Activated CD4-positive, CD25-positive, alpha-beta regulatory T cell treated with anti-CD3 and anti-CD28 coated beads, Interleukin-2, amount 50 U/mL, for 16 hours (primary cell): ENCODE results near the gene CCDC43.
"Not testable (repeated sequence)": the region's sequence is repeated elsewhere in the genome, so short reads cannot be mapped to it uniquely, and the experiment has no call there.

Experiments used
- DNase-seq: peaks from one replicate; pipeline ENCODE4 v3.0.0-alpha.2; 2020; ENCODE audit warnings: low read depth, low spot score

CCDC43 gene

GRCh38 chr17:44672479-44673093, 17.0 kb downstream of the CCDC43 start:
- no peak for DNase-seq

- DNase-seq = no peak
Measured at GRCh38 chr17:44666006-44666405, 23.6 kb downstream of the CCDC43 start.

- no peak for DNase-seq
Measured at GRCh38 chr17:44664867-44665266, 24.7 kb downstream of the CCDC43 start.

- DNase-seq = no peak
Measured at GRCh38 chr17:44663095-44663494, 26.5 kb downstream of the CCDC43 start.

GRCh38 chr17:44661835-44662234, 27.7 kb downstream of the CCDC43 start:
- DNase-seq = no peak

- no peak for DNase-seq
Measured at GRCh38 chr17:44655983-44656710, 33.4 kb downstream of the CCDC43 start, which contains the start of gene MEIOC. MEIOC (plus strand) TSS chr17:44656468; CDS start chr17:44656614, 146 bp downstream.

GRCh38 chr17:44653954-44654353, 35.6 kb downstream of the CCDC43 start:
- no peak for DNase-seq

GRCh38 chr17:44653384-44653783, 36.2 kb downstream of the CCDC43 start:
- no peak for DNase-seq

- DNase-seq = no peak
Measured at GRCh38 chr17:44652727-44653126, 36.8 kb downstream of the CCDC43 start.

GRCh38 chr17:44651228-44651627, 38.3 kb downstream of the CCDC43 start:
- DNase-seq = no peak

GRCh38 chr17:44648963-44649362, 40.6 kb downstream of the CCDC43 start:
- DNase-seq = no peak

- no peak for DNase-seq
Measured at GRCh38 chr17:44647736-44648135, 41.8 kb downstream of the CCDC43 start.

- DNase-seq = no peak
Measured at GRCh38 chr17:44646280-44646679, 43.3 kb downstream of the CCDC43 start.

GRCh38 chr17:44645341-44645740, 44.2 kb downstream of the CCDC43 start:
- no peak for DNase-seq

- DNase-seq = no peak
Measured at GRCh38 chr17:44642834-44643233, 46.7 kb downstream of the CCDC43 start.

- no peak for DNase-seq
Measured at GRCh38 chr17:44637066-44637465, 52.5 kb downstream of the CCDC43 start.

GRCh38 chr17:44636562-44636961, 53.0 kb downstream of the CCDC43 start:
- no peak for DNase-seq

- DNase-seq = not testable (repeated sequence)
Measured at GRCh38 chr17:44634401-44634800, 55.2 kb downstream of the CCDC43 start.

- DNase-seq = no peak
Measured at GRCh38 chr17:44633998-44634397, 55.6 kb downstream of the CCDC43 start.

- no peak for DNase-seq
Measured at GRCh38 chr17:44630703-44631102, 58.9 kb downstream of the CCDC43 start.

GRCh38 chr17:44629314-44629713, 60.3 kb downstream of the CCDC43 start:
- DNase-seq = no peak

GRCh38 chr17:44628243-44629188, 61.1 kb downstream of the CCDC43 start:
- DNase-seq = no peak
